H1 (cell line): ENCODE data around the gene ZNF134. TPM values are rescaled to one million over a fixed set of nuclear protein-coding genes. Genes with fewer than 3 reads are reported as not detected.
A peak's percentile ranks its signal among the peaks of the same experiment; 100 is the strongest.

ENCODE experiments used
- ASH2L ChIP-seq: fragments of 200-600, 300-600 bp; sonication (generic); IDR thresholded peaks from one replicate; pipeline ENCODE4 v1.7.1; 2017; ENCODE audit warnings: low read length
- BACH1 ChIP-seq: IDR thresholded peaks from 2 replicates; pipeline ENCODE4 v1.6.1; 2012; ENCODE audit warnings: low read length, improper control_type of control experiment
- CHD1 ChIP-seq: IDR thresholded peaks from 2 replicates; pipeline ENCODE4 v1.6.1; 2012; ENCODE audit warnings: low read depth, low read length, improper control_type of control experiment
- CREB1 ChIP-seq: IDR thresholded peaks from 2 replicates; pipeline ENCODE4 v1.6.1; 2012; ENCODE audit warnings: inconsistent platforms
- GTF2F1 ChIP-seq: IDR thresholded peaks from 2 replicates; pipeline ENCODE4 v1.6.1; 2012; ENCODE audit warnings: low read depth, low read length, improper control_type of control experiment, borderline replicate concordance
- HDAC2 ChIP-seq, 2 experiments: fragments of 300-600 bp in 1 of 2; sonication (generic) in 1 of 2; IDR thresholded peaks; 2 replicates each; pipeline ENCODE4 v1.6.1; 2011 to 2012; ENCODE audit warnings: low read depth in 2 of 2, low read length in 2 of 2, mild to moderate bottlenecking in 2 of 2, moderate library complexity in 2 of 2, borderline replicate concordance in 1 of 2, inconsistent platforms in 1 of 2
- HDAC6 ChIP-seq: IDR thresholded peaks from one replicate; pipeline ENCODE4 v1.7.1; 2012; ENCODE audit warnings: low read depth, mild to moderate bottlenecking, inconsistent platforms, low read length, moderate library complexity
- KDM1A ChIP-seq: fragments of 200-600, 300-600 bp; sonication (generic); IDR thresholded peaks from 2 replicates; pipeline ENCODE4 v1.7.1; 2016; ENCODE audit warnings: mild to moderate bottlenecking, low read length, borderline replicate concordance
- KDM5A ChIP-seq: fragments of 200-600 bp; IDR thresholded peaks from 2 replicates; pipeline ENCODE4 v1.7.1; 2012; ENCODE audit warnings: mild to moderate bottlenecking, low read length, inconsistent platforms, mixed read lengths
- MAFK ChIP-seq: IDR thresholded peaks from 2 replicates; pipeline ENCODE4 v1.6.1; 2012; ENCODE audit warnings: low read depth, mild to moderate bottlenecking, improper control_type of control experiment, low read length
- NANOG ChIP-seq: IDR thresholded peaks from 2 replicates; pipeline ENCODE4 v1.6.1; 2011; ENCODE audit warnings: low read length, low read depth, mild to moderate bottlenecking, inconsistent platforms; ENCODE audit not compliant: insufficient read depth, poor library complexity, severe bottlenecking
- RAD21 ChIP-seq, 2 experiments: IDR thresholded peaks in 1 of 2; conservative IDR thresholded peaks in 1 of 2; 2 replicates each; pipeline ENCODE4 v1.6.1; 2011; ENCODE audit warnings: low read depth in 2 of 2, low read length in 2 of 2, improper control_type of control experiment in 1 of 2, inconsistent platforms in 1 of 2, mild to moderate bottlenecking in 1 of 2, moderate library complexity in 1 of 2
- TBP ChIP-seq: IDR thresholded peaks from 2 replicates; pipeline ENCODE4 v1.6.1; 2011; ENCODE audit warnings: low read depth, low read length, improper control_type of control experiment
- ZNF274 ChIP-seq: IDR thresholded peaks from 2 replicates; pipeline ENCODE4 v1.7.0; 2012; ENCODE audit warnings: low read length, borderline replicate concordance; ENCODE audit errors: extremely low read depth
- polyA plus RNA-seq, 7 experiments: library from polyadenylated mRNA; depleted of rRNA in 3 of 7; stranded (reverse) in 5 of 7; unstranded in 2 of 7; fragments of >200 nt in 5 of 7; fragments of 200-250 nt in 2 of 7; gene quantifications; 1 replicate in 5 of 7; 2 replicates in 1 of 7; 4 replicates in 1 of 7; pipeline versions ENCODE4 v1.2.1 to v1.2.3, GENCODE V29; 2011 to 2013; ENCODE audit warnings: missing spikeins in 2 of 7, mixed read lengths in 2 of 7
- total RNA-seq: library from RNA; stranded (reverse); fragmentation: NEBNext Ultra II Directional; extraction: Animal tissue kit (Norgen Biotek cat#: 25700); gene quantifications from 2 replicates; pipeline ENCODE4 v1.2.1, GENCODE V29; 2021
- TF ChIP-seq, protein P1 (sequence below): IDR thresholded peaks from 2 replicates; pipeline ENCODE4 v1.6.1; 2011; ENCODE audit warnings: low read depth, mild to moderate bottlenecking, low read length; ENCODE audit not compliant: insufficient read depth
- TF ChIP-seq, protein P2 (sequence below), 3 experiments: IDR thresholded peaks; 1 replicate in 2 of 3; 2 replicates in 1 of 3; pipeline versions ENCODE4 v1.5.1 to v1.6.1; 2011; ENCODE audit warnings: low read length in 3 of 3, mild to moderate bottlenecking in 3 of 3, inconsistent platforms in 2 of 3, low read depth in 1 of 3, moderate library complexity in 1 of 3; ENCODE audit not compliant: insufficient read depth in 1 of 3; ENCODE audit errors: control extremely low read depth in 1 of 3

Gene ZNF134
- total and polyA plus RNA-seq, 2 of the 8 experiments (the other 6 are each of a cell fraction or from before 2014, with no cell fraction given): 16.6 to 54.6 TPM

DNA sequence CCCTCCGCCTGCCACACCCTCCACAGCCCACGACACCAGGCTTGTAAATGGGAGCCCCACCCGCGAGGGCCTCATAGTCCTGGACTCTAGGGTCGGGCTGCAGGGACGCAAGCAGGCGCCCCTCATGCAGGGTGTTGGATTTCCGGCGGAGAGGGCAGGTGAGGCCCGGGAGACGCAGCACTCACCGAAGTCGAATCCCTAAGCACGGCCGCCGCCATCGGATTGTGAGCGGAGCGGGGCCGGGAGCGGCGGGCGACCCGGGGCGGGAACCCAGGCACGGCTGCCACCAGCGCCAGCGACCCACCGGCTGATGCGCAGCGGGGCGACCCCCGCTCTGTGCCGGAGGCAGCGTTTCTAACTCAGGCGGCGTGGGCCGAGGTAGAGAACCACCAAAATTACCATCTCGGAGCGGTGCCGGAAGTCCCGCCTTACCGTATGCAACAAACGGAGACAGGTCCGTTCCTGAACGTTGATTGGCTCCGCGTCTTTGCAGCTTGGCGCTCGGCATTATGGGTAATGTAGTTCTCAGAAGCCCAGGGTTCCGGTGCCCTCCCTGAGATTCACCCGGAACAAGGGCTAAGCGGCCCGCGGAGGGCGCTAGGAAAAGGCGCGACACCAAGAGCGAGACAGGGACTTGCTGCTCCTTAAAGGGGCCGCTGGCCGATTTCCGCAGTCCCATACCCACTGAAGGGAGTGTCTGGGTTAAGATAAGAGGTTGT is 35.4 kb upstream of the ZNF134 start, which contains the start of gene ZNF416 (continued):
- peak; percentile 19; the same call in 1 of the 2 replicates for TF ChIP-seq BACH1
- peak in 1 of 2 experiments; percentile 3; a peak in 1 of 4 replicates for TF ChIP-seq RAD21 (IDR thresholded peaks at IDR 0.05 in 1 of 2, conservative IDR thresholded peaks at IDR 0.05 in 1 of 2; ENCODE audit: low read depth in 2 of 2, low read length in 2 of 2)
- no peak for TF ChIP-seq HDAC6
- TF ChIP-seq TBP: peak; percentile 46; the same call in 1 of the 2 replicates
- peak; percentile 90 for TF ChIP-seq ASH2L
- TF ChIP-seq ZNF274: no peak
- TF ChIP-seq HDAC2 (IDR thresholded peaks at IDR 0.05; ENCODE audit: borderline replicate concordance in 1 of 2, low read depth in 2 of 2, low read length in 2 of 2): 0 out of 4 replicates have a peak, but pooled peaks of 1 of the 2 experiments have one; percentile 37
- TF ChIP-seq KDM1A: no peak
- no peak for TF ChIP-seq NANOG
- TF ChIP-seq, protein P1, sequence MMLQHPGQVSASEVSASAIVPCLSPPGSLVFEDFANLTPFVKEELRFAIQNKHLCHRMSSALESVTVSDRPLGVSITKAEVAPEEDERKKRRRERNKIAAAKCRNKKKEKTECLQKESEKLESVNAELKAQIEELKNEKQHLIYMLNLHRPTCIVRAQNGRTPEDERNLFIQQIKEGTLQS: no peak
- TF ChIP-seq, protein P2, sequence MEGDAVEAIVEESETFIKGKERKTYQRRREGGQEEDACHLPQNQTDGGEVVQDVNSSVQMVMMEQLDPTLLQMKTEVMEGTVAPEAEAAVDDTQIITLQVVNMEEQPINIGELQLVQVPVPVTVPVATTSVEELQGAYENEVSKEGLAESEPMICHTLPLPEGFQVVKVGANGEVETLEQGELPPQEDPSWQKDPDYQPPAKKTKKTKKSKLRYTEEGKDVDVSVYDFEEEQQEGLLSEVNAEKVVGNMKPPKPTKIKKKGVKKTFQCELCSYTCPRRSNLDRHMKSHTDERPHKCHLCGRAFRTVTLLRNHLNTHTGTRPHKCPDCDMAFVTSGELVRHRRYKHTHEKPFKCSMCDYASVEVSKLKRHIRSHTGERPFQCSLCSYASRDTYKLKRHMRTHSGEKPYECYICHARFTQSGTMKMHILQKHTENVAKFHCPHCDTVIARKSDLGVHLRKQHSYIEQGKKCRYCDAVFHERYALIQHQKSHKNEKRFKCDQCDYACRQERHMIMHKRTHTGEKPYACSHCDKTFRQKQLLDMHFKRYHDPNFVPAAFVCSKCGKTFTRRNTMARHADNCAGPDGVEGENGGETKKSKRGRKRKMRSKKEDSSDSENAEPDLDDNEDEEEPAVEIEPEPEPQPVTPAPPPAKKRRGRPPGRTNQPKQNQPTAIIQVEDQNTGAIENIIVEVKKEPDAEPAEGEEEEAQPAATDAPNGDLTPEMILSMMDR (IDR thresholded peaks at IDR 0.05; ENCODE audit: control extremely low read depth in 1 of 3, insufficient read depth in 1 of 3, low read depth in 1 of 3, low read length in 3 of 3): peak in 1 of 3 experiments; percentile 13; a peak in 1 of 4 replicates
- TF ChIP-seq CHD1: no peak
- no peak for TF ChIP-seq GTF2F1
- TF ChIP-seq CREB1: peak; percentile 71
- TF ChIP-seq MAFK: no peak
- no peak for TF ChIP-seq KDM5A
